HG02973 (cell line): Measurements from ENCODE around the gene MACO1.
"Not testable (repeated sequence)": the region's sequence is repeated elsewhere in the genome, so short reads cannot be mapped to it uniquely, and the experiment has no call there.

Source experiments
- ATAC-seq: cut with Tn5 transposase; IDR thresholded peaks from one replicate; pipeline ENCODE4 v1.9.1; 2021; ENCODE audit warnings: moderate library complexity; ENCODE audit not compliant: unreplicated experiment

The MACO1 gene

GRCh38 chr1:25420715-25421114 lies 10.0 kb upstream of the MACO1 start, which contains the start of gene RHCE:
RHCE (minus strand) TSS chr1:25420825; CDS start chr1:25420786, 39 bp downstream.
- ATAC-seq: not testable (repeated sequence)

- not testable (repeated sequence) for ATAC-seq
Observed at GRCh38 chr1:25423206-25423605, 7.5 kb upstream of the MACO1 start.

- no peak for ATAC-seq
Observed at GRCh38 chr1:25425098-25426085, 5.3 kb upstream of the MACO1 start.

- no peak for ATAC-seq
Observed at GRCh38 chr1:25427696-25428095, 3.0 kb upstream of the MACO1 start.

- ATAC-seq: no peak
Observed at GRCh38 chr1:25428475-25429166, 2.1 kb upstream of the MACO1 start.

- peak; percentile 22 for ATAC-seq
Observed at GRCh38 chr1:25430967-25431881, 527 bp downstream of the MACO1 start.

- no peak for ATAC-seq
Observed at GRCh38 chr1:25431955-25432719, 1.4 kb downstream of the MACO1 start.

- no peak for ATAC-seq
Observed at GRCh38 chr1:25432749-25433388, 2.2 kb downstream of the MACO1 start.

- ATAC-seq: no peak
Observed at GRCh38 chr1:25433389-25434186, 2.9 kb downstream of the MACO1 start.

- no peak for ATAC-seq
Observed at GRCh38 chr1:25435397-25436108, 4.9 kb downstream of the MACO1 start.

GRCh38 chr1:25437672-25438071 lies 7.0 kb downstream of the MACO1 start:
- ATAC-seq: no peak

GRCh38 chr1:25439287-25439686 lies 8.6 kb downstream of the MACO1 start:
- no peak for ATAC-seq

- no peak for ATAC-seq
Observed at GRCh38 chr1:25442178-25442577, 11.5 kb downstream of the MACO1 start.

GRCh38 chr1:25443030-25443699 lies 12.5 kb downstream of the MACO1 start:
- no peak for ATAC-seq

- not testable (repeated sequence) for ATAC-seq
Observed at GRCh38 chr1:25444604-25445003, 13.9 kb downstream of the MACO1 start.

- ATAC-seq: no peak
Observed at GRCh38 chr1:25445993-25446538, 15.4 kb downstream of the MACO1 start.

- no peak for ATAC-seq
Observed at GRCh38 chr1:25447547-25447946, 16.9 kb downstream of the MACO1 start.
